ENCODE data around the gene NSD1.
A peak's percentile ranks its signal among the peaks of the same experiment; 100 is the strongest.
"Not testable (repeated sequence)": the region's sequence is repeated elsewhere in the genome, so short reads cannot be mapped to it uniquely, and the experiment has no call there.

Gene NSD1

DNA sequence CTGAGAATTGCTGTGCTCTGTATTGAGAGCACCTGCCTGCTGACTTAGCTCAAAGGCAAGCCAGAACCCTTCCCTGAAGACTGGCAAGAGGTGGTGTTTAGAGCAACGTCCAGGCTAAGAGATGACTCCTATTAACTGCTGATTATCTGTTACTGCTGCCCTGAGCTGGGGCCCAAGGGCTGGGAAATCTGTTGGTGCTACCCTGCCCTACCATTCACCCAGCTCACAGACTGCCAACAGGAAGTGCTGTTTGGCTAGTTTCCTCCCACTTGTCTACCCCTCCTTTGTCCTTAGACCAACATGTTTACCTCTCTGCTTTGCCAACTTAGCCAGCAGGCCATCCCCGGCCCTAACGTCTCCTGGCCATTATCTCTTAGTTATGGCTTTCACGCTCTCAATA lies 163.0 kb downstream of the NSD1 start:
- no peak for DNase-seq

DNA sequence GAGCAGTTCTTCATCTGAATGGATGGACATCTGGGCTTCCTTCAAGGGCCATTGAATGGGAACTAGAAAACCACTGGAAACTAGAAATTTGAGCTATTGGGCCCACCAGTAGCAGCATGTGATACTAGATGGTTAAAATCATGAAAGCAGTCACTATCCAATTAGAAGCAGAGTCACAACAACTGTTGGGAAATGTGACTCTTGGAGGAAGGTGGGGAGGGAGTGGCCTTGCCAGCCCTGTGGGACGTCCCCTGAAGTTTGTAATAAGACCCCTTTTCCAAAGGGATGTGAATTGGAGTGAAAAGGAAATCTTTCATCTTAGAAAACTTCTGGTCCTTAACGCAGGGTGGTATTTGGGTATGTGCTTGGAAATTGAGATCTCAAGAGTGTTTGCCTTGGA lies 164.3 kb downstream of the NSD1 start:
- DNase-seq, result no peak

DNA sequence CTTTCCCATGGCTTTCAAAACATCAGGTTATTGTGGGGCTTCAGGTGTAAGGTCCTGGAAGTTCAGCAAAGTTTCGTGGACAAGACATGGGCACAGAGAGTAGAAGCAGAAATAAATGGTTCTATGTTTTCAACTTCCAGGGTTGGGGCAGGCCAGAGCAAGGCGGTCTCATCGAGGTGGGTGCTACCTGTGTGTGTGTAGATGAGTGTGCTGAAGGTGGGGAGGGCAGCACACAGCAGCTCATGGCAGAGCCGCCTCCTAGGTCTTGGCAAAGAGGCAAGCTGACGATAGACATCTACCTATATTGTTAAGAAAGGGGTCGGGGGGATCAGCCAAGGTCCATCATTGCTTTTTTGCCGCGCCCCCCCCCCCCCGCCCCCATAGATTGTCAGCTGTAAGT lies 166.1 kb downstream of the NSD1 start:
- DNase-seq, result no peak

DNA sequence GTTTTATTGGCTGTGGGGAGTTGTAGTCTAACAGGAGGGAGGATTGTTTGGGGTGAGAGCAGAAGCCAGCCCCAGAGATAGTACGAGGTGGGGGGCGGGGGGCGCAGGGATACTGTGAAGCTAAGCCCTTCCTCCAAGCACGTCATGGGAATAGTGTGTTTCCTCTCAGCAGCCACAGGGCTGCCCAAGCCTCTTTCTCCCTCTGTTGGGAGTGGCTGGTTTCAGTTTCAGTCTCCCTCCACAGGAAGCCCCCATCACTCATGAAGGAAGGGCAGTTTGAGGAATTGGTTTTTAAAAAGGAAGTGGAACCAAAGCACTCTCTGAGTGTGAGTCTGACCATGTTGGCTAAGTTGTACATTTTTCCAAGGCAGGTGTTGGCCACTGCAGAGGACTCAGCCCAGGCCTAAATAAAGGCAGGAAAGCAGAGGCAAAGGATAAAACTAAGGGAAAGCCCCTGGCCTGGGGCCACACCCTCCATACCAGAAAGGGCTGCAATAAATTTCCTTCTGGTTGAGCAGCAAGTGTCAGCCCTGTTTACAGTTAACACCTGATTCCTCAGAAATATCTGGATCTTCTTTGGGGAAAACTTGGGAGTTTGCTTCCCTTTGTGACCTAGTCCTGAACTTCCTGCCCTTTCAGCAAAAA lies 166.8 kb downstream of the NSD1 start:
- no peak for DNase-seq

DNA sequence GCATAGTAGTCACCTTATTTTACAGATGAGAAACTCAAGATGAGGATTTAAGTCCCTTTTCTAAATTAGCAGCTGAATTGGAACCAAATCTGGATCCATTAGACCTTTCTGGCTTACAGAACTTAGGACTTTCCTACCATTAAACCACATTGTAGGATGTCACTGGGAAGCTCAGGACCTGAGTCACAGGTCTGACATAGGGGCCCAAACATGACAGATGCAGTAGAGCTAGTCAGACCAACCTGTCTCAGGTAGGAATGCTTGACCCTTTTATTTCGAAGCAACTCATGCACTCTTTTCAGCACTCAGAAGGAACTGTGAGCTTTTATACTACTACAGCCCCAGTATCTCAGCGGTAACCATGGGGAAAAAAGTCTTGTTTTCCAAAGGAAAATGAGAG lies 167.4 kb downstream of the NSD1 start:
- no peak for DNase-seq

DNA sequence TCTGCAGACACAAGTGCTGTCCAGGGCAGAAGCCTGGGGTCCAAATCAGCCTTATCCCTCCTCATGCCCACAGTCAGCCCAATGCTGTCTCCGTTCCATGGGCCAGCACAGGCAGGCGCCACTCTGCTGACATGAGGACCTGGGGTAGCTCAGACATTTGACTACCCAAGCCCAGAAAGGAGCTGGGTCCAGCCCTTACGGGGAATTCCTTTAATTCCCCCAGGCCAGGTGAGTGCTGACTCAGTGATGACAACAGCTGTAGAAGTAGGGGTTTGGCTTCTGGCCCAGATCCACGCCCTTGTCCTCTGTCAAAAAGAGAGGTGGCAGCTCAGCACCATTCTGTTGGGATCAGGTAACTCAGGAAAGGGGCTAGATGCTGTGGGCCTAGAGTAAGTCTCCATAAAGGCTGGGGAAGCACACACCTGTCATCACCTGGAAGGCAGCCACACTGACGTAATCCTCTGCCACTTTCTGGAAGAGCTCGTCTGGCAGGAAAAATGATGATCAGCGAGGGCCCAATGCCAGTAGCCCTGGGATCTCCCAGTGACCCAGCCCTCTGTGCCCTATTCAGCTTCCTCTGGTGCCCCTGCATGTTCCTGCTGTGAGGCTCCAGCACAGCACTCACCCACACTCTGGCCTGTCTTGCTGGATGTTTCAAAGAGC lies 168.1 kb downstream of the NSD1 start:
- no peak for DNase-seq

DNA sequence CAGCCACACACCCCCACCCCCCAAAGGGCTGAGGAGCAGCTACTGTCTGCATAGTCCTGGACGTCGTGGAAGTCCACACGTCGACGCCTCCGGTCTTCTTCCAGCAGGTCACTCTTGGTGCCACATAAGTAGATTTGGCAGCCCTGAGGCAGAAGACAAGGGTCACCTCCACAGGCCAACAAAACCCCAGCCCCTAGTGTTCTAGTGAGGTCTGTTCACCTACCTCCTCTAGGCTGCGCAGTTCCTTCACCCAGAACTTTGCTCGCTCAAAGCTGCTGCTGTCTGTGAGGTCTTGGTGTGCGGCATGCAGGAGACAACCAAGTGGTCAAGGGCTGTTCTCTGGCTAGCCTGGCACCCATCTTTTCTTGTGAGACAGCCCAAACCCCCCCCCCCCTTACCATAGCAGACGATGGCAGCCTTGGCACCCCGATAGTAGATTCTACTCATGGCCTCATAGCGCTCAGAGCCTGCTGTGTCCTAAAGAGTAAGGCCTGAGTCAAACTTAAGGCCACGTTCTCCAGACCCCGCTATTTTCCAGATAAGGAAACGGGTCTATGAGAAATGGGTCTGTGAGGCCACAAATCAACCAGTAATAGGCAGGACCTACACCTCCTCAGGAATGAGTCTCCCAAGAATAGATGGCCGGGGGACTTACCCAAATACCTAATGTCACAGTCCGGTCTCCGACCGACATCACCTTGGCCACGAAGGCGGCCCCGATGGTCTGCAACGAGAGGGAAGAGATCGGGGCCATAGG lies 169.0 kb downstream of the NSD1 start:
- DNase-seq, result no peak

DNA sequence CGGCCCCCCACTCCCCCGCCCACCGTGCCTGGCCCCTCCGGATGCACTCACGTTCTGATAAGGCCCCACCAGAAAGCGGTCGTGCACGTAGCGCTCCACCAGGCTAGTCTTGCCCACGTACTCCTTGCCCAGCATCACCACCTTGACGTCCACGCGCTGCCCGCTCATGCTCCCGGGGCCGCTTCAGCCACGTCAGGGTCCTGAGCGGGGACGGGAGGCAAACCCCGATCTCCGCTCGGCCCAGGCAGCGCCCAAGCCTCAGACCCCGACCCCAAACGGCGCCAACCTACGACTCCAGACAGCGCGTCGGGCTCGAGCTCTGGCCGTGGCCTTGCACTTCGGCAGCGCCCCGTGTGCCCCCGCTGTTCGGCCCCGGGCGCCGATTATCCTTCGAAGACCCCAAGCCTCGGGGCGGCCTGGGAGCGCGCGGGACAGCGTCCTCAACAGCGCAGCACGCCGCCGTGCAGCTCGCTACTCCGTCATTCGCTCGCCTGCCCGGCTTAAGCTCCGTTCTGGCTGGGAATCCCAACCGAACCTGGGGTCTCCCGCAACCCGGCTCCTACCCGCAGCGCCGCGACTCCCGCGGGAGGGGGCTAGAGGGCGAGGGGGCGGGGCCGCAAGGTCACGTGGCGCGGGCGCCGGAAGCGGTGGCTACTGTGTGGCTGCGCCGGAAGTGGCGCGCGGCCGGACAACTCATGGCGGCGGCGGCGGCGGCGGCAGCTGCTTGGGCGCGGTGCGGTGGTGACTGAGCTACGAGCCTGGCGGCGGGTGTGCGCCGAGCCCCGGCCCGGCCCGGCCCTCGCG lies 169.8 kb downstream of the NSD1 start, which contains the start of the genes PRELID1 and RAB24:
Gene PRELID1 (plus strand): TSS at position 679 of the 804 bp plus-strand sequence. CDS start 187 bp downstream, outside the sequence.
Gene RAB24 (minus strand): TSS at position 599 of the 804 bp plus-strand sequence. CDS start 431 bp downstream, at position 168.
- peak; percentile 79 to 86 (median 81) for DNase-seq

DNA sequence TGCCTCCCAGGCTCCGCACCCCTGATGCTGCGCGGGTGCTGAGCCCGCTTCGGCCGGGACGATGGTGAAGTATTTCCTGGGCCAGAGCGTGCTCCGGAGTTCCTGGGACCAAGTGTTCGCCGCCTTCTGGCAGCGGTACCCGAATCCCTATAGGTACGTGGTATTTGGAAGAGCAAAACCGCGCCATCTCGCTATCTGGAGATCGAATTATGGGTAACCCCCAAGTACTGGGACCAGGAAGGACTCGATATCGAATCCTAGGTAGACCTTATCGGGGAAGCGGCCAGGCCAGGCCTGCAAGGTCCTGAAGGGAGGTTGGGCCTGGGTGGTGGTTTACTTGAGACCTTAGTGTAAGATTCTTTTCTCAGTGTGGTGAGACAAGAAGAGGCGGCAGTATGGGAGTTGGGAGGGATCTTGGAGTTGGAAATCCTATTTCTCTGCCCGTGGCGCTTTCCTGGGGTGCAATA lies 170.4 kb downstream of the NSD1 start:
- DNase-seq, result no peak

DNA sequence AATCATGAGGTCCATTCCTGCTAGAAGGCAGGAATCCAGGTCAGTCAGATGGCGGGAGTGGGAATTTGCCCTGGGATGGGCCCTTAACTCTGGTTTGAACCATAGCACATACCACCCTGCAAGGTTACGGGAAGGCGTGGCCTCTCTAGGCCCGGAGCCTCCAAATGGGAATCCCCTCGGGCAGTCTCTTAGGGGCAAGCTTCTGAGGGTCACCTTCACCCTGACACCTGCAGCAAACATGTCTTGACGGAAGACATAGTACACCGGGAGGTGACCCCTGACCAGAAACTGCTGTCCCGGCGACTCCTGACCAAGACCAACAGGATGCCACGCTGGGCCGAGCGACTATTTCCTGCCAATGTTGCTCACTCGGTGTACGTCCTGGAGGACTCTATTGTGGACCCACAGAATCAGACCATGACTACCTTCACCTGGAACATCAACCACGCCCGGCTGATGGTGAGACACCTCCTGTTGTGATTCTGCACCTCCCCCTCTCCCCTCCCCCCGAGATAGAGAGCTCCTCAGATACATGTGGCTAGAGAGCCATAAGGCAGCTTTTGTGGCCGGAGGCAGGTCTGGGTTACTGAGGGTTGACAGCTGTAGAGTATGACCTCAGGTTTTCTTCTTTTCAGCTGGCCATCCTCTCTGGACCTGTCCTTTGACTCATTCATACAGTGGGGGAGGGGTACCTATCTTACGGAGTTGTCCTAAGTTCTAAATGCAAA lies 171.0 kb downstream of the NSD1 start:
- no peak for DNase-seq

DNA sequence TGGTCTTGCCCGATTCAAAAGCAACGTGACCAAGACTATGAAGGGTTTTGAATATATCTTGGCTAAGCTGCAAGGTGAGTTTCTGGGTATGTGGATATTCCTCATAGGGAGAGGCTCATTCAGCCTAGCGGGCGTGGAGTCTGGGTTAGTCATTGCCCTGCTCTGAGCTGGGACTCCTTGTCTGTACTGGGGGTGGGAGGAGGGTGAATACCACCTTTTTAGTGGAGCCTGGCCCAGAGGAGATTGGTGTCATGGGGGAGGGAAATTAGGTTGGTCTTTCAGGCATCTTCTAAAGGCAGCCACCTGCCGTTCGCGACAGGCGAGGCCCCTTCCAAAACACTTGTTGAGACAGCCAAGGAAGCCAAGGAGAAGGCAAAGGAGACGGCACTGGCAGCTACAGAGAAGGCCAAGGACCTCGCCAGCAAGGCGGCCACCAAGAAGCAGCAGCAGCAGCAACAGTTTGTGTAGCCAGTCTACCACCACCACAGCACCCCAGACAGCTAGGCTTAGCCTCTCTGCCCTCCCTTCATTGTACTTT lies 172.6 kb downstream of the NSD1 start:
- not testable (repeated sequence) for DNase-seq

DNA sequence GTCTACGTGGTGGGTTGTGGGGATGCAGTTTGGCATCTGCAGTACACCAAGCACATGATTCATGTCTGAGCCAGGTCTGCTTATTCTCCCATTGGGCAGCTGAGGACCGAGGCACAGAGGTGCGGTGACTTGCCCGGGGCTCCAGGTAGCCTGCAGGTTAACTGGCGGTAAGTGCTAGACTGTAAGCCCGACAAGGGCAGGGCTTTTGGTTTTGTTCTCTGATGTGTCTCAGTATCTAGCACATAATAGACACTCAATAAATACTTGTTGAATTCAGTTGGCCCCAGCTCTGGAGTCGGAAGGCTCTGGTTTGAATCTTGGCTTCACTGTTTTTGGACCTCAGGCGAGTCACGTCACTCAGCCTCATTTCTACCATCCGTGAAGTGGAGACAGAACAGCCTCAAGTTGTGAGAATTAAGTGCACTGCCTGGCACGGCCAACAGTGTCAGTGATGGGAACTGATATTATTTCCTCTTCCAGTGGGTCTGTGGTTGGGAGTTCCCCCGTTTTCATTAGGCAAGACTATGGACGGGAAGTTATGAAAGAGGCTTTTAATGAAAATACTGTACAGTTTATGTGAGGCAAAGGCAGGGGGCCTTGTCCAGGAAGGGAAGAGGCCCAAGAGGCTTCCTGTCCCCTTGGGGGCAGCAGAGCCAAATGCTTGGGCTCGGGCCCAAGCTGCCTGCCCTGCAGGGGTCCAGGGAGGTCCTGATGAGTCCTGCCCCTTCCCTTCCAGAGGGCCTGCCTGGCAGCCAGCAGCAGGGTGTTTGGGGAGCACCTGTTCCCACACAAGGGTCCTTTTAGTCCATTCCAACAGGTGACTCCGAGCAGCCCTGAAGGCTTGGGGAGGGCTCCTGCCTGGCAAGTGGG lies 173.3 kb downstream of the NSD1 start:
- DNase-seq, result no peak

DNA sequence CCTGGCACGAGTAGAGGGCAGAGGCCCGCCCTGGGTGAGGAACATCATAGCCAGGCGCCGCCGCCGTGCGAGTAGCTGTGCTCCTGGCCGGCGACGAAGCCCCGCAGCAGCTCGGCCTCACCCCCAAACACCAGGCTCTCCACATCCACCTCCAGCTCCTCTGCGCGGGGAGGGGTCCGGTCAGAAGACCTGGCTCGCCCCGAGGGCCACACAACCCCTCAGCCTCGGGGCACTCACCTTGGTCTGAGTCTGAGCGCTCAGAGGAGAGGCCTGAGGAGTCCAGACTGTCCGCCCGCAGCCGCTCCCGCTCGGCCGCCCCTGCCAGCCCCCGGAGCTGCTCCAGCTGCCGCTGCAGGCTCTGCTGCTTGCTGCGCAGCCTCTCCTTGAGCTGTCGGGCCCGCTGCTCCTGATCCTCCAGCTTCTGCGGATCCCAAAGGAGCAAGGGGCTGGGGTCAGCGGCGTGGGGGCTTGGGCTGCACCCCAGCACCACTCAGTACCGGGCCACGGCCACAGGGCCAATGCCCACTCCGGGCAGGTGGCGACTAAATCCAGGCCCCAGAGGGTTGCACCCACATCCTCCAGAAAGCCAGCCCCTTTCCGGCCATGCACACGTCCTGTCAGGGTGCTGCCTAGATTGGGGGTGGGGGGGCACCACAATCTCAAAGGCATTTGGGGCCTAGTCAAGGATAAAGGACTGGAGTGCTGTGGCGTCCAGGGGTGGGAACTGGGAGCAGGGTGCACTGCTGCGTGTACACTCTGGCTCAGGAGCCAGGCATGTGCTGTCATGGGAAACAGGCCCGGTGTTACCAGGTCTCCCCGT lies 174.2 kb downstream of the NSD1 start:
- no peak for DNase-seq

DNA sequence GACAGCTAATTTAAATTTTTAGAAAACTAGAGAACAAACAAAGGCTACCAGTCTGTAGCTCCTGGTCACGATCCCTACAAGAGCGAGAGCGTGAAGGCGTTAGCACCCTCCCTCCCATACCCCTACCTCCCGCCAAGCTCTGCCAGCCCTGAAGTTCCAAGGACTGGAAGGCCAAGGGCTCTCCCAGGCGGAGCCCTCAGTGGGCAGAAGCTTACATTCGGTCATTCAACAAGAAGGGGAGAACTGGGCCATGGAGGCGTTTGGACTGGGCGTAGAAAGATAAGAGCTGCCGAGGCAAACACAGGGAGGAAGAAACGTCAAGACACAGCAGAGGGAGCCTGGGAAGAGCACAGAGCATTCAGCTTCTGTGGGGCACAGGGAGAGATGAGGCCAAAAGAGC lies 175.2 kb downstream of the NSD1 start:
- no peak for DNase-seq

DNA sequence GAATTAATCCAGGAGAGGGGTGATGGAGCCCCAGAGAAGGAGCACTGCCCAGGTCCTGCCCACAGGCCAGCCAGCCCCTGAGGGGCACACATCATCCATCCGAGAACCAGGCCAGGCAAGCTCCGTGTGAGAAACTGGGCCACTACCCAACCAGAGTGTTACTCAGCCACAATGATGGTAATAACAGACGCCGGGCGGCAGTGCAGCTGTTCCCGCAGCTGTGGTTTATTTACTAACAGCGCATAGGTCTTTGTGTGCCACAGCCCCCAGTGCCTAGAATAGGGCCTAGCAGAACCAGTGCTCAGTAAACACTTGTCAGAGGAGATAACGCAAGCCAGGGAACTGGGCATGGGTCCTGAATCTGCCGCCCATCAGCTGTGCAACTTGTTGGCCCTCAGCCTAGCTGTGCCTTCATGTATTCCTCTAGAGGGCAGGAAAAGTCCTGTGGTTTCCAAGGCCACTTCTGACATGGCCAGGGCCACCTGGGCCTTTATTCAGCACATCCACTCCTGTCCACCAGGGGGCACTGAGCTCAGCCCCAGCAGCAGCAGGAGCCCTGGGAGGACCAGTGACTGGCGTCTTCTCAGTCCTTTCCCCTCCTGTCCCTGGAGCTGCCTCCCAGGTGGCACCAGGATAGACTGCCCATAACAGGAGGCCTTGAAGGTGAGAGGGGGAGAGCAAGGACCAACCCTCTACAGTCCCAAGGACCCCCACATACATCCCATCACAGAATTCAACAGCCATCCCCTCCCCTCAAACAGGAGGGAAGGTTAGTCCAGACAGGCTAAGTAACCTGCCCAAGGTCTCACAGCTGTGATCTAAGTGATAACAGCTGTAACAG lies 176.0 kb downstream of the NSD1 start:
- peak in 3 of 4 experiments; percentile 31 to 44 (median 40) for DNase-seq

DNA sequence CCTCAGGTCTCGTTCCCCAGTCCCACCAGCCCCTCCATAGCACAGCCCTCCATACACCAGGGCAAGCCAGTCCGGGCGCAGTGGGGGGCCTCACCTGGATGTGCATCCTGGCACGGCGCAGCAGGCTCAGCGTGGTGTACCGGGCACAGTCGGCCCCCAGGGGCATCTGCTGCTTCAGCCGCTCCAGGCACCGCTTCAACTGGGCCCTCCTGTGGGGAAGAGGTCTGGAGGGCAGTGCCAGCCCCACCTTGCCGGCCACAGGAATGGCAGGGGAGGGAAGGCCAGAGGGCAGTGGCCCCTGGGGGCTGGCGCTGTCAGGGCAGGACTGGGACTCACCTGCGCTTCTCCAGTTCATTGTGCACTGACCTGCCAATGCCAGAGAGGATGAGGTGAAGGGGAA lies 176.8 kb downstream of the NSD1 start:
- no peak for DNase-seq

DNA sequence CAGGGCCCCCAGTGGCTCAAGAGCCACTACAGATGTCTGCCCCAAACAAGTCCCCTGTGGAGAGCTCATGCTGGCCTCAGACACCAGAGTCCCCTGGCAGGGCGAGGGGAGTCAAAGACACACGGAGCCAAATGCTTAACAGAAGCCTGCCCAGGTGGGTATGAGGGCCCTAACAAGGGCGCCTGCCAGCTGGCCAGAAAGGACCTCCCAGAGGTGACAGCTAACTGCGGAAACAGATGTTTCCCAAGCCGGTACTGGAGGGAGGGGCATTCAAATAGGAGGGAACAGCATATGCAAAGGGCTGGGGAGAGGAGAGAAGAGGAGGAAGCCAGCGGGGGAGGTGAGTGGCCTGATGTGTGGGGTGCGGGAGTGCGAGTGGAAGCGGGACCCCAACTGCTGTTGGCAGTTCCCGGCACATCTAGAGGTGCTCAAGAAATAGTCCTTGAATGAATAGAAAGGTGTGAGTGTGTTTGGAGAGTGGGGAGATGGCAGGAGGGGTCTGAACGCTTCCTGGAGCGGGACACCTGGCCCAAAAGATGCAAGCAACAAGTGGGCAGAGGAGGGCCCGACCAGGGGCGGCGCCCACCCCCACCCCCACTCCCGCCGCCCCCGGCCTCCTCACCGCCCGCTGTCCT lies 177.3 kb downstream of the NSD1 start:
- no peak for DNase-seq

DNA sequence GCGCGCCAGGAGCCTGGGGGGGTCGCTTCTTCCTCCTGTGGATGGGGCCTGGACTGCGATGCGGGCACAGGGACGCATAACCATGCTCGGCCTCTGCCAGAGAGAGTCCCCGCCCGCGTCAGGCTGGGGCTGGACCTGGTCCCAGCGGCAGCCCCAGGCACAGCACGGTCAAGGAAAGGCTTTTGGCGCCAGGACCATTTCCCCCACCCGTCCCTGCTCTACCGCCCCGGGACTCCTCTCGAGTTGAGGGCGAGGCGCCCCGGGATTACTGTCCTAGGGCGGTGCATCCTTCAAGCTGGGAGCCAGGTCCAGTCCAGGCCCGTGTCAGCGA lies 177.8 kb downstream of the NSD1 start:
- DNase-seq, result no peak

Data from activated CD4-positive, CD25-positive, alpha-beta regulatory T cell (primary cell).